WTC11 (cell line): ENCODE data around the gene NIFK. TPM values are rescaled to one million over a fixed set of nuclear protein-coding genes. Genes with fewer than 3 reads are reported as not detected.
A peak's percentile ranks its signal among the peaks of the same experiment; 100 is the strongest.

Source experiments
- AR ChIP-seq: fragments of 250-450 bp; sonication (Bioruptor Pico); IDR thresholded peaks from 2 replicates; pipeline ENCODE4 v1.9.0; 2021; ENCODE audit warnings: mild to moderate bottlenecking
- ARID4B ChIP-seq: sonication (generic); formaldehyde crosslinking; IDR thresholded peaks from 2 replicates; pipeline ENCODE4 v1.8.0; 2023; ENCODE audit warnings: missing genetic modification reagents, mild to moderate bottlenecking, borderline replicate concordance
- ATF2 ChIP-seq: sonication (generic); formaldehyde crosslinking; IDR thresholded peaks from 2 replicates; pipeline ENCODE4 v1.8.1; 2022; ENCODE audit warnings: low read depth, missing genetic modification reagents, borderline replicate concordance
- ELF4 ChIP-seq: sonication (generic); formaldehyde crosslinking; IDR thresholded peaks from 2 replicates; pipeline ENCODE4 v1.8.1; 2022; ENCODE audit warnings: low read depth, mild to moderate bottlenecking, moderate library complexity, missing genetic modification reagents
- FOXP1 ChIP-seq: sonication (generic); formaldehyde crosslinking; IDR thresholded peaks from 2 replicates; pipeline ENCODE4 v1.8.0; 2022; ENCODE audit warnings: missing genetic modification reagents, mild to moderate bottlenecking, moderate library complexity, borderline replicate concordance
- FOXP4 ChIP-seq: sonication (generic); formaldehyde crosslinking; IDR thresholded peaks from 2 replicates; pipeline ENCODE4 v1.8.0; 2022; ENCODE audit warnings: mild to moderate bottlenecking, missing genetic modification reagents
- GABPB1 ChIP-seq: sonication (generic); formaldehyde crosslinking; IDR thresholded peaks from 2 replicates; pipeline ENCODE4 v1.8.1; 2023; ENCODE audit warnings: mild to moderate bottlenecking, missing genetic modification reagents
- HMGXB4 ChIP-seq: sonication (generic); formaldehyde crosslinking; IDR thresholded peaks from 2 replicates; pipeline ENCODE4 v1.8.1; 2023; ENCODE audit warnings: mild to moderate bottlenecking, moderate library complexity, missing genetic modification reagents
- MYBL2 ChIP-seq: sonication (generic); formaldehyde crosslinking; IDR thresholded peaks from 2 replicates; pipeline ENCODE4 v1.8.1; 2023; ENCODE audit warnings: mild to moderate bottlenecking, moderate library complexity, missing genetic modification reagents
- NFATC4 ChIP-seq: fragments of 250-450 bp; sonication (Bioruptor Pico); IDR thresholded peaks from 2 replicates; pipeline ENCODE4 v1.9.0; 2021; ENCODE audit warnings: mild to moderate bottlenecking
- NR1H2 ChIP-seq: sonication (generic); formaldehyde crosslinking; IDR thresholded peaks from 2 replicates; pipeline ENCODE4 v1.9.0; 2021; ENCODE audit warnings: mild to moderate bottlenecking, moderate library complexity, missing genetic modification reagents
- PRDM15 ChIP-seq: sonication (generic); formaldehyde crosslinking; IDR thresholded peaks from 2 replicates; pipeline ENCODE4 v1.8.0; 2022; ENCODE audit warnings: missing genetic modification reagents
- TEAD4 ChIP-seq: sonication (generic); formaldehyde crosslinking; IDR thresholded peaks from 2 replicates; pipeline ENCODE4 v1.8.0; 2022; ENCODE audit warnings: mild to moderate bottlenecking, missing genetic modification reagents
- ZNF121 ChIP-seq: sonication (generic); formaldehyde crosslinking; IDR thresholded peaks from 2 replicates; pipeline ENCODE4 v1.8.0; 2023; ENCODE audit warnings: missing genetic modification reagents
- ZNF232 ChIP-seq: sonication (generic); formaldehyde crosslinking; IDR thresholded peaks from 2 replicates; pipeline ENCODE4 v1.8.0; 2022; ENCODE audit warnings: mild to moderate bottlenecking, missing genetic modification reagents
- ZNF317 ChIP-seq: sonication (generic); formaldehyde crosslinking; IDR thresholded peaks from 2 replicates; pipeline ENCODE4 v1.8.1; 2023; ENCODE audit warnings: low read depth, mild to moderate bottlenecking, moderate library complexity, missing genetic modification reagents, borderline replicate concordance
- ZNF425 ChIP-seq: fragments of 250-450 bp; sonication (Bioruptor Pico); conservative IDR thresholded peaks from 2 replicates; pipeline ENCODE4 v1.9.0; 2021; ENCODE audit warnings: mild to moderate bottlenecking
- total RNA-seq: library from RNA; stranded (reverse); gene quantifications from 3 replicates; pipeline ENCODE4 v1.2.3, GENCODE V29; 2021

The NIFK gene
- total RNA-seq, 1 experiment from 2014 or later = 91.3 TPM

GRCh38 chr2:121736462-121737336 is at the start of gene NIFK (continued):
- no peak for TF ChIP-seq PRDM15
- no peak for TF ChIP-seq ATF2 (CRISPR knock-in tag)
- TF ChIP-seq HMGXB4 (CRISPR knock-in tag) = no peak
- TF ChIP-seq ZNF317 = no peak
- peak; percentile 80 for TF ChIP-seq GABPB1 (CRISPR knock-in tag)
- no peak for TF ChIP-seq AR
- TF ChIP-seq ARID4B (CRISPR knock-in tag) = peak; percentile 45; the same call in 1 of the 2 replicates
- peak; percentile 50; the same call in 1 of the 2 replicates for TF ChIP-seq FOXP4 (CRISPR knock-in tag)
- peak; percentile 59; the same call in 1 of the 2 replicates for TF ChIP-seq ZNF121 (CRISPR knock-in tag)
- TF ChIP-seq TEAD4 = no peak
- peak; percentile 79; the same call in 1 of the 2 replicates for TF ChIP-seq FOXP1 (CRISPR knock-in tag)
- no peak for TF ChIP-seq ZNF232 (CRISPR knock-in tag)
- no peak for TF ChIP-seq ZNF425
- TF ChIP-seq ELF4 = no peak
- TF ChIP-seq NR1H2 = no peak
- TF ChIP-seq NFATC4 = no peak
- TF ChIP-seq MYBL2 (CRISPR knock-in tag) = peak; percentile 77; the same call in 1 of the 2 replicates
